GM12878 (cell line): ENCODE results near the gene FIGNL2. TPM values are rescaled to one million over a fixed set of nuclear protein-coding genes. Genes with fewer than 3 reads are reported as not detected.

Experiments
- ATAC-seq: fragments of 200-7000 bp; cut with Tn5 transposase; 3 replicates; pipeline ENCODE4 v1.9.1; 2020; ENCODE audit warnings: mild to moderate bottlenecking, moderate library complexity
- BruUV-seq: library from RNA; stranded (reverse); fragments of 400-500 nt; replicated peaks from 2 replicates; lab custom pipeline; 2021; lab: Mats Ljungman, UMichigan
- CTCF ChIA-PET: fragments of 300-600 bp; sonication (Branson Sonifier 250); formaldehyde crosslinking; extraction: SDS; loops from one replicate; lab custom pipeline; 2021; ENCODE audit warnings: inconsistent platforms; lab: Yijun Ruan, JAX
- POLR2A ChIA-PET: fragments of 350-600 bp; formaldehyde crosslinking; extraction: SDS; loops from one replicate; lab custom pipeline; 2021; ENCODE audit warnings: inconsistent platforms; lab: Charles Lee
- RAD21 ChIA-PET: fragments of 300-600 bp; sonication (Branson Sonifier 250); formaldehyde crosslinking; loops from one replicate; lab custom pipeline; 2023; ENCODE audit warnings: antibody characterized with exemption; ENCODE audit not compliant: unreplicated experiment; lab: Charles Lee
- SMC1A ChIA-PET: fragments of 300-600 bp; sonication (Branson Sonifier 250); formaldehyde crosslinking; loops from one replicate; lab custom pipeline; 2023; ENCODE audit not compliant: unreplicated experiment, uncharacterized antibody; lab: Charles Lee
- DNase-seq: peaks from one replicate; pipeline ENCODE4 v3.0.0-alpha.2; 2011; ENCODE audit warnings: low read depth, low spot score
- FAIRE-seq: peaks from 3 replicates; lab custom pipeline; 2011; peaks lifted over from hg19 to GRCh38; lab: Jason Lieb, UNC
- H2AFZ ChIP-seq: 2 replicates; pipeline ENCODE4 v1.6.0; 2011; ENCODE audit warnings: low read depth, low read length, control low read depth; ENCODE audit not compliant: control insufficient read depth
- H3K27ac ChIP-seq: 2 replicates; pipeline ENCODE4 v1.5.1; 2011; ENCODE audit warnings: control low read depth; ENCODE audit not compliant: control insufficient read depth, insufficient read depth
- H3K27me3 ChIP-seq, 2 experiments: replicated peaks in 1 of 2; 2 replicates each; pipeline versions ENCODE4 v1.6.0 to v1.6.1; 2011; ENCODE audit warnings: low read length in 1 of 2; ENCODE audit not compliant: control insufficient read depth in 2 of 2, insufficient read depth in 2 of 2
- H3K36me3 ChIP-seq, 2 experiments: 2 replicates each; pipeline ENCODE4 v1.5.1; 2011; ENCODE audit warnings: low read length in 1 of 2; ENCODE audit not compliant: control insufficient read depth in 2 of 2, insufficient read depth in 2 of 2
- H3K4me1 ChIP-seq: 2 replicates; pipeline ENCODE4 v1.6.1; 2011; ENCODE audit warnings: mild to moderate bottlenecking, low read length, moderate library complexity, mixed read lengths; ENCODE audit not compliant: control insufficient read depth, insufficient read depth
- H3K4me2 ChIP-seq: 2 replicates; pipeline ENCODE4 v1.6.0; 2011; ENCODE audit warnings: control low read depth; ENCODE audit not compliant: control insufficient read depth, insufficient read depth
- H3K4me3 ChIP-seq: fragments of 200-600 bp; sonication (generic); 2 replicates; pipeline ENCODE4 v1.5.1; 2016
- H3K79me2 ChIP-seq: 2 replicates; pipeline ENCODE4 v1.6.0; 2011; ENCODE audit warnings: low read length; ENCODE audit not compliant: control insufficient read depth, insufficient read depth
- H3K9ac ChIP-seq: 2 replicates; pipeline ENCODE4 v1.8.0; 2011; ENCODE audit warnings: low read length, control low read depth, mixed read lengths; ENCODE audit not compliant: control insufficient read depth, insufficient read depth
- H3K9me3 ChIP-seq: replicated peaks from 3 replicates; pipeline ENCODE4 v1.5.1; 2011; ENCODE audit warnings: mild to moderate bottlenecking, low read length; ENCODE audit not compliant: control insufficient read depth, insufficient read depth
- H4K20me1 ChIP-seq: 2 replicates; pipeline ENCODE4 v1.6.0; 2011; ENCODE audit not compliant: control insufficient read depth, insufficient read depth
- CHD1 ChIP-seq: IDR thresholded peaks from 2 replicates; pipeline ENCODE4 v1.6.1; 2012; ENCODE audit warnings: low read depth, low read length, improper control_type of control experiment
- DPF2 ChIP-seq: fragments of 450-650 bp; IDR thresholded peaks from 2 replicates; pipeline ENCODE4 v1.6.1; 2017; ENCODE audit warnings: mild to moderate bottlenecking
- MYB ChIP-seq: fragments of 150-350 bp; IDR thresholded peaks from 2 replicates; pipeline ENCODE4 v1.6.1; 2014; ENCODE audit warnings: mild to moderate bottlenecking, low read depth, low read length, borderline replicate concordance
- NFYB ChIP-seq: IDR thresholded peaks from 2 replicates; pipeline ENCODE4 v1.6.1; 2011; ENCODE audit warnings: low read depth, mild to moderate bottlenecking, low read length, improper control_type of control experiment, moderate library complexity; ENCODE audit not compliant: insufficient read depth
- POLR2A ChIP-seq: IDR thresholded peaks from 2 replicates; pipeline ENCODE4 v1.6.1; 2011; ENCODE audit warnings: low read depth, mild to moderate bottlenecking, low read length
- SMC3 ChIP-seq: IDR thresholded peaks from 2 replicates; pipeline ENCODE4 v1.6.1; 2011; ENCODE audit warnings: low read length, improper control_type of control experiment, borderline replicate concordance
- SREBF2 ChIP-seq: IDR thresholded peaks from 2 replicates; pipeline ENCODE4 v1.6.1; 2012; ENCODE audit warnings: mild to moderate bottlenecking, low read length
- TARDBP ChIP-seq: IDR thresholded peaks from 2 replicates; pipeline ENCODE4 v1.6.1; 2016; ENCODE audit warnings: borderline replicate concordance
- TCF3 ChIP-seq: IDR thresholded peaks from 2 replicates; pipeline ENCODE4 v1.6.1; 2012; ENCODE audit warnings: low read depth, mild to moderate bottlenecking, low read length, borderline replicate concordance; ENCODE audit not compliant: insufficient read depth
- ZNF384 ChIP-seq: IDR thresholded peaks from 2 replicates; pipeline ENCODE4 v1.6.1; 2012; ENCODE audit warnings: low read depth, mild to moderate bottlenecking, low read length, improper control_type of control experiment, borderline replicate concordance
- WGBS: methylation state at CpG from one replicate; pipeline ENCODE4 v1.1.6; 2016; ENCODE audit warnings: low lambda C conversion rate; ENCODE audit not compliant: insufficient replicate concordance, insufficient coverage; ENCODE audit errors: missing lambda C conversion rate; 5-methylcytosine and 5-hydroxymethylcytosine counted together
- in situ Hi-C: fragments of 300-500 bp; cut with MboI; formaldehyde crosslinking; loops from 9 replicates; pipeline ENCODE4 v1.14.3; 2018; ENCODE audit warnings: mixed read lengths
- intact Hi-C: fragments of 100-400 bp; cut with micrococcal nuclease; formaldehyde crosslinking; loops from one replicate; pipeline ENCODE4 v1.14.2; 2022; ENCODE audit not compliant: unreplicated experiment
- polyA plus RNA-seq, 11 experiments: library from polyadenylated mRNA; depleted of rRNA in 4 of 11; unstranded in 6 of 11; stranded (reverse) in 5 of 11; fragments of >200 nt; fragmentation: Nextera tagmentation in 4 of 11; fragmentation: Illumina TruSeq in 1 of 11; extraction: Ambion mirVana in 4 of 11; extraction: Trizol in 1 of 11; gene quantifications; 1 replicate in 1 of 11; 2 replicates in 10 of 11; pipeline versions ENCODE4 v1.2.1 to v1.2.3, GENCODE V29; 2011 to 2016; ENCODE audit warnings: inconsistent platforms in 2 of 11, missing spikeins in 2 of 11, low read depth in 1 of 11
- total RNA-seq, 4 experiments: library from RNA; depleted of rRNA in 3 of 4; stranded (reverse); fragments of >200 nt in 3 of 4; fragmentation: Illumina TruSeq in 1 of 4; extraction: Trizol in 1 of 4; gene quantifications; 2 replicates each; pipeline versions ENCODE4 v1.2.1 to v1.2.3, GENCODE V29; 2013 to 2021
- TF ChIP-seq, protein P1 (sequence below): IDR thresholded peaks from 2 replicates; pipeline ENCODE4 v1.6.1; 2012; ENCODE audit warnings: low read length, inconsistent platforms

FIGNL2 gene
- total and polyA plus RNA-seq, 10 of the 15 experiments (the other 5 are each of a cell fraction or from before 2014, with no cell fraction given): not detected

DNA sequence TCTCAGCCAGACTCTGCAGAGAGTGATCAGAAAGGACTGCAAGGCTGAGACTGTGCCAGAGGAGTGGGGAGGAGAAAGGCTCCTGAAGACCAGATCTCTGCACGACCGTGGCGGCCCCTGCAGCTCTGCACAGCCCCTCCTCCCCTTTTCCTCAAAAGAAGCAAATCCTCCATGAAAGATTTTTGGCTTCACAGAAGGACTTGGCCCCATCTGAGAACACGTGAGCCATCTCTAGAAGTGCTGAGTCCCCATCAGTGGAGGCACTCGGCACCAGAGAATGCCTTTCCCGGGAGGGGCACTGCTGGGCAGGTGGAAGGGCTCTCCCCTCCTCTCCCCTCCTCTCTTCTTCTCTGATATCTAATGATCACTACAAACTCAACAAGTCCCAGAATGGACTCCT, 6.8 kb downstream of the FIGNL2 start:
- H3K27me3 ChIP-seq: peaks cover 6 to 15% of the 10 kb centered on the region in 2 experiments; a peak in 3 of 4 replicates
- H4K20me1 ChIP-seq: no peaks in the 10 kb centered on the region; the same call in 1 of the 2 replicates
- H2AFZ ChIP-seq: no peak overlapping the region
- H3K9ac ChIP-seq: no peak overlapping the region
- CTCF ChIA-PET: no interaction called here
- in situ Hi-C loops: no loop called here
- POLR2A ChIA-PET: interaction anchor here (0.6 kb wide), 1 partner anchor 532 kb away, joined by 4 read pairs; no protein-coding TSS in a partner anchor
- RAD21 ChIA-PET: no interaction called here
- DNase-seq (no peak), FAIRE-seq (no peak), ATAC-seq (no peak)
- no TSS peak for BruUV-seq
- no peak overlapping the region for H3K4me2 ChIP-seq
- TF ChIP-seq SMC3 (no peak), POLR2A (no peak), TARDBP (no peak), TCF3 (no peak), ZNF384 (no peak), NFYB (no peak), DPF2 (no peak), MYB (no peak), CHD1 (no peak), SREBF2 (no peak)
- TF ChIP-seq, protein P1, sequence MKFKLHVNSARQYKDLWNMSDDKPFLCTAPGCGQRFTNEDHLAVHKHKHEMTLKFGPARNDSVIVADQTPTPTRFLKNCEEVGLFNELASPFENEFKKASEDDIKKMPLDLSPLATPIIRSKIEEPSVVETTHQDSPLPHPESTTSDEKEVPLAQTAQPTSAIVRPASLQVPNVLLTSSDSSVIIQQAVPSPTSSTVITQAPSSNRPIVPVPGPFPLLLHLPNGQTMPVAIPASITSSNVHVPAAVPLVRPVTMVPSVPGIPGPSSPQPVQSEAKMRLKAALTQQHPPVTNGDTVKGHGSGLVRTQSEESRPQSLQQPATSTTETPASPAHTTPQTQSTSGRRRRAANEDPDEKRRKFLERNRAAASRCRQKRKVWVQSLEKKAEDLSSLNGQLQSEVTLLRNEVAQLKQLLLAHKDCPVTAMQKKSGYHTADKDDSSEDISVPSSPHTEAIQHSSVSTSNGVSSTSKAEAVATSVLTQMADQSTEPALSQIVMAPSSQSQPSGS: no peak
- intact Hi-C loops: no loop called here
- no peaks in the 10 kb centered on the region for H3K9me3 ChIP-seq
- H3K4me1 ChIP-seq: no peaks in the 10 kb centered on the region
- no peaks in the 10 kb centered on the region for H3K79me2 ChIP-seq
- H3K4me3 ChIP-seq: no peak overlapping the region
- WGBS: 0% methylated on average over 6 of the region's 6 CpGs
- SMC1A ChIA-PET: no interaction called here
- H3K36me3 ChIP-seq: no peaks in the 10 kb centered on the region
- no peak overlapping the region for H3K27ac ChIP-seq
